GM19324 (cell line): Measurements from ENCODE around the gene CCNF.

Experiments
- ATAC-seq: cut with Tn5 transposase; IDR thresholded peaks from one replicate; pipeline ENCODE4 v1.9.1; 2021; ENCODE audit warnings: mild to moderate bottlenecking, moderate library complexity; ENCODE audit not compliant: unreplicated experiment, low FRiP score

Gene CCNF

DNA sequence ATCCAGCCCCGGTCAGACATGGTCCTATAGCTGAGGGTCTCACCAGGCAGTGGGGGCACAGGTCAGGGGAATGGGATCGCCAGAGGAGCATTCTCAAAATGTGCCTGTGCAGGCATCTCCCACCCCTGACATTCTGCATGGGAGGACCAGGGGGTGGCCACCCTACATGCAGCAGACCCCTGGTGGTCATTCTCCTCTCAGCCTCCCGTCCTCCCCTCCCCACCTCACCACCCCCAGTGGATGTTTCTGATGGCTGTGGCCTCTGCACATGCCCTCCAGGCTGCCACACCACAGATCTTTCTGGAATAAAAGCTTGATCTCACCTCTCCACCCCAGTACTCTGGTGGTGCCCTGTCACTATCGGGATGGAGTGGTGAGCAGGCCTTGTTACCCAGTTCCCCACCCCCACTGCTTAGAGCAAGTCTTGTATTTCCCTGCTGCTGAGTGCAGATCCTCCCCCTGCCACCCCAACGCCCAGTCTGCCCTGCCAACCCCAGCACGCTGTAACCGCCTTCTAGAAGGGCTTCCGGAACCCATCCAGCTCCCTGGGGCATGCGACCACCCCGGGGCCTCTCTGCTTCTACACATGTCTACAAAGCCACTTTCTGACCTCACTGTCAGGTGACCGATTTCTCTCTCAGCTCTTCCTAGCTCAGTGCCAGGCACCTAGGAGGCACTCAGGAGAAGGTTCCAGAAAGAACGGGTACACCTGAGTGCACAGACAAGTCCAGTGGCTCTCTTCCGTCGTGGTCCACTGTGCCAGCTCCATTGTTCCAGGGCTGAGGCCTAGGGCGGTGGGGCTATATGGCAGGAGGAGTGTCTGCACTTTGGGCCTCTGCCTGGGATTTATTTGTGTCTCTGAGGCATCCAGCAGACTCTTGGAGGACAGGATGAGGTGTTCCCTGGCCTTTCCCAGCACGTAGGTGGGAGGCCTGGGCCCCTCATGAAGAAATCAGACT, 55.0 kb downstream of the CCNF start:
- ATAC-seq, result no peak

DNA sequence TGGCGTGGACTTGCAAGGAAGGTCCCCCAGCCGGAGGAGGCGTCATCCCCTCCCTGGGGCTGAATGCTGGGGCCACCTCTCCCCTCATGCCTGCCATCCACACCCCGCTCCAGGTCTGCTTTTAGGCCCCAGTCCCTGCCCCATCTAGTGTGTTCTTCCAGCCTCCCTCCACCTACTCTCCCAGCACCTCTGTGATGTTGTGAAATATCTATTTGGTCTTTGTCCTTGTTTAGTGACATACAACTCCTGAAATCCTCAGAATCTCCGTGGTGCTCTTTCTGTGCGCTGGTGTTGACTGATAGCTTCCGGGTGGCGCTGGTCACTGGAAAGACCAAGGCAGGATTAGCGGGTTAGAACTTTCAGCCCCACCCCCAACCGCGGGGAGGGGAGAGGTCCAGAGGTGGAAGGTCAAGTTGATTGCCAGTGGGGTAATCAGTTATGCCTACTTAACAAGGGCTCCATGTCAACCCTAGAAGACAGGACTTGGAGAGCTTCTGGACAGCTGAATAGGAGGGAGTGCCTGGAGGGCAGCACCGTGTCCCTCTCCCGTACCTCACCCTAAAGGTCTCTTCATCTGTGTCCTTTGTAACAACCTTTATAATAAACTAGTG, 55.8 kb downstream of the CCNF start:
- ATAC-seq, result no peak

DNA sequence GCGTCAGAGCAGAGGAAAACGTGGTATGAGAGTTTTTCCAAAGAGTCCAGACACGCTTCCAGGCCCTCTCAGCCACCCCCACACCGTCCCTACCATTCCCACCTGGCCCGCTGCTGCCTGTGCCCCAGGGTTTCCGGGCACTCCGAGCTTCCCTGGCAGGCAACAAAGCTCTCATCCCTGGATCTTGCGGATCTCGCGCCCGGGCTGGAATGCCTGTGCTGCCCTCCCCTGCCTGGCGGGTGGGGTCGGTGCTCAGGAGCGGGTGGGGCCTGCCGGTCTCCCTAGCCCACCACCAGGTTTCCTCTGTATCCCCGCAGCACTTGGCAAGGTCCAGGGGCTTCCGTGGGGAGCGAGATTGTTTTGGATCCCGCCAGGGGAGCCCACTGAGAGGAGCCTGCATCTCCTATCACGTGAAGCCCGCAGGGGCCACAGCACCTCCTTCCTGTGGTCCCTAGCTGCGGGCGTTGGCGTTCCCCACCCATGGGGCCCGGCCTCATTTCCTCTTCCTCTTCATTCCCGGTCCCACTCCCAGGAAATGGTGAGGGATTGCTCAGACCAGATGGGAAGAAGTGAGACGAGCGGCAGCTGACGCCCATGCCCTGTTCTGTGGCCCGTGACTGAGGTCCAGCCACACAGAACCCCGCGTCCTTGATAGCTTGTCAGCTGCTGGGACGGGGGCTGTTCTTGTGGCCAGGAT, 56.7 kb downstream of the CCNF start:
- ATAC-seq, result no peak

GRCh38 chr16:2486645-2487516, 57.6 kb downstream of the CCNF start:
- no peak for ATAC-seq

- no peak for ATAC-seq
Measured at GRCh38 chr16:2487517-2487842, 58.2 kb downstream of the CCNF start.

- ATAC-seq, result no peak
Measured at GRCh38 chr16:2487903-2488531, 58.8 kb downstream of the CCNF start.

GRCh38 chr16:2489581-2489980, 60.3 kb downstream of the CCNF start:
- ATAC-seq, result no peak

DNA sequence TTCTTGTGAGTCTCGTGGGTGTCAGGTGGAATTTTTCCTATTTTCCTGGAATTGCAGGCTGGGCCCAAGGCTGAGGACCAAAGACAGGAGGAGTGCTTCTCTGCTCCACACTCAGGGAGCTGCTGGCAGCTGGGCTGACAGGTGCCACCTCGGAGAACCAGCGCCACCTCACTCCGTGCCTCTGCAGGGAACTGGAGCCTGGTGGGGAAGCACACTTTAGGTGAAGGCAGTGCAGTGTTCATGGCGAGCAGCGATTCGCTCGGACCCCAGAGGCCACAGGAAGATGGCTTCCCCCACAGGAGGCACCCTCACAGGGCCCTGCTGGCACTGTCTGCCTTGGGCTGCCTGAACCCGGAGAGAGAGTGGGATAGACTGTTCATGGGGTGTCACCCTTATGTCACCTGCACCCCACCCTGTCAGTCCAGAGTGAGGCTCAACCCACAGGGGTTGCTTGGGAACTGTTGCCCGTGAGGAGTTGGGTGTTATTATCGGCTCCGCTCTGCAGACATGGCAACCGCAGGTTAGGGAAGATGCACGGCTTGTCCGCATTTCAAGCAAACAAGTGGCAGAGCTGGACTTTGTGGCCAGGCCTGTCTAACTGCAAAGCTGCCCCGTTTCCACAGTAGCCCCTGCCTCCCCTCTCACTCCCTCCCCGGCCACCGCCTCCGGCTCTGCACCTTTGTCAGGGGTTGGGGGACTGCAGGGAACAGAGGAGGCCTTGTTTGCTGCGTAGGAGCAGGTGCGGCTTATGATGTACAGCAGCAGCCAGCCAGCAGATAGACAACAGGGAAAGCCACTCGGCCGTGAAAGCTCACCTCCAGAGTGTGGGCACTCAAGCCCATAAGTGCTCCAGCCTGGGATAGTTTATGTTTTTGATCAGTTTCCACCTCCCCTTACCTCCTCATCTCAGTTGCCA, 61.2 kb downstream of the CCNF start:
- no peak for ATAC-seq

DNA sequence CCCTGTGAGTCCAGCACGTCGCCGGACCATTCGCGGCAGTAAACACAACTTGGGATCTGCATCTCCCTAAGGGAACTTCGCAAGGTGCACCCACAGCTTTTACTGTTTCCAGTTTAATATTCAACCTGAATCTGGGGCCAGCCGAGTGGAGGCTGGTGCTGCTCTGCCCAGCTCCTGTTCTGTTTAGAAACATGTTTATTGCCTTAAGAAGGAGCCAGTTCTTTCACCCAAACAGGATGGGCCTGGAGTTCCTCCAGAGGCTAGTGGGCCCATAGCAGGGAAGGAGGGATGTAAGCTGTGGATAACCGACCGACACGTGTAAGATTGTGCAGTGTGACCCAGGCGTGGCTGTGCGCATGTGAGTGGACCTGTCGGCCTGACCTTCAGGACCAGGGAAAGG, 63.0 kb downstream of the CCNF start:
- ATAC-seq, result no peak

- ATAC-seq, result no peak
Measured at GRCh38 chr16:2493605-2494004, 64.4 kb downstream of the CCNF start.

GRCh38 chr16:2494616-2495015, 65.4 kb downstream of the CCNF start:
- no peak for ATAC-seq

DNA sequence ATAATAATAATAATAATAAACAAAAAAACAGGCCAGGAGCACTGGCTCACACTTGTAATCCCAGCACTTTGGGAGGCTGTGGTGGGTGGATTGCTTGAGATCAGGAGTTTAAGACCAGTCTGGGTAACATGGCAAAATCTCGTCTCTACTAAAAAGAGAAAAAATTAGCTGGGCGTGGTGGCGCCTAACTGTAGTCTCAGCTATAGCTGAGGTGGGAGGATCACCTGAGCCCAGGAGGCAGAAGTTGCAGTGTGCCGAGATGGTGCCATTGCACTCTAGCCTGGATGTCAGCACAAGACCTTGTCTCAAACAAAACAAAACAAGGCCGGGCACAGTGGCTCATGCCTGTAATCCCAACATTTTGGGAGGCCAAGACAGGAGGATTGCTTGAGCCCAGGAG, 65.8 kb downstream of the CCNF start:
- no peak for ATAC-seq

DNA sequence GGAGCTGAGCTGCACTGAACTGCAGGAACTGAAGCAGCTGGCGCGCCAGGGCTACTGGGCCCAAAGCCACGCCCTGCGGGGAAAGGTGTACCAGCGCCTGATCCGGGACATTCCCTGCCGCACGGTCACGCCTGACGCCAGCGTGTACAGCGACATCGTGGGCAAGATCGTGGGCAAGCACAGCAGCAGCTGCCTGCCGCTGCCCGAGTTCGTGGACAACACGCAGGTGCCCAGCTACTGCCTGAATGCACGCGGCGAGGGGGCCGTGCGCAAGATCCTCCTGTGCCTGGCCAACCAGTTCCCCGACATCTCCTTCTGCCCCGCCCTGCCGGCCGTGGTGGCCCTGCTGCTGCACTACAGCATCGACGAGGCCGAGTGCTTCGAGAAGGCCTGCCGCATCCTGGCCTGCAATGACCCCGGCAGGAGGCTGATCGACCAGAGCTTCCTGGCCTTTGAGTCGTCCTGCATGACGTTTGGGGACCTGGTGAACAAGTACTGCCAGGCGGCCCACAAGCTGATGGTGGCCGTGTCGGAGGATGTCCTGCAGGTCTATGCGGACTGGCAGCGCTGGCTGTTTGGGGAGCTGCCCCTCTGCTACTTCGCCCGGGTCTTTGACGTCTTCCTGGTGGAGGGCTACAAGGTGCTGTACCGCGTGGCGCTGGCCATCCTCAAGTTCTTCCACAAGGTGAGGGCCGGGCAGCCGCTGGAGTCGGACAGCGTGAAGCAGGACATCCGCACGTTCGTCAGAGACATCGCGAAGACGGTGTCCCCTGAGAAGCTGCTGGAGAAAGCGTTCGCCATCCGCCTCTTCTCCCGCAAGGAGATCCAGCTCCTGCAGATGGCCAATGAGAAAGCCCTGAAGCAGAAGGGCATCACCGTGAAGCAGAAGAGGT, 67.2 kb downstream of the CCNF start:
- no peak for ATAC-seq

DNA sequence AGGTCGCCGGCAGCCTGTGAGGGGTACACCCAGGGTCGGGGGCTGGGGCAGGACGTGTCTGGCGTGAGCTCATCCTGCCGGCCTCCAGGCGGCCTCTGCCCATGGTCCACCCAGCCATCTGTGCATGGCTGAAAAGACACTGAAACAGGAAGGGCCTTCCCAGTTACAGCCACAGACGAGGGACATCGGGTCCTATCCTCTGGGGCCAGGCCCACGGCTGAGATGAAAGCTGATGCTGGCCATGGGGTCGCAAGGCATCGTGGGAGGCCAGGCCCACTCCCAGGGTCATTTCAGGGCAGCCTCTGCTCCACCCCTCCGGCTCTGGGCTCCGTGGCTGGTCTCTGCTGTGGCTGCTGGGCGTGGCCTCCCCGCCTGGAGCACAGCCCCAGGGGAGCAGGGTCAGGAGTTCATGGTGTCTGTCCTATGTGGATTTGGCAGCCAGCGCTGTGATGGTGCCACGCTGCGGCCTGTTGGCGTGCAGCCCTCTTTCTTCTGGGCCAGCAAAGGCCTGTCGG, 67.9 kb downstream of the CCNF start:
- ATAC-seq, result no peak

GRCh38 chr16:2497695-2498484, 68.6 kb downstream of the CCNF start:
- no peak for ATAC-seq

DNA sequence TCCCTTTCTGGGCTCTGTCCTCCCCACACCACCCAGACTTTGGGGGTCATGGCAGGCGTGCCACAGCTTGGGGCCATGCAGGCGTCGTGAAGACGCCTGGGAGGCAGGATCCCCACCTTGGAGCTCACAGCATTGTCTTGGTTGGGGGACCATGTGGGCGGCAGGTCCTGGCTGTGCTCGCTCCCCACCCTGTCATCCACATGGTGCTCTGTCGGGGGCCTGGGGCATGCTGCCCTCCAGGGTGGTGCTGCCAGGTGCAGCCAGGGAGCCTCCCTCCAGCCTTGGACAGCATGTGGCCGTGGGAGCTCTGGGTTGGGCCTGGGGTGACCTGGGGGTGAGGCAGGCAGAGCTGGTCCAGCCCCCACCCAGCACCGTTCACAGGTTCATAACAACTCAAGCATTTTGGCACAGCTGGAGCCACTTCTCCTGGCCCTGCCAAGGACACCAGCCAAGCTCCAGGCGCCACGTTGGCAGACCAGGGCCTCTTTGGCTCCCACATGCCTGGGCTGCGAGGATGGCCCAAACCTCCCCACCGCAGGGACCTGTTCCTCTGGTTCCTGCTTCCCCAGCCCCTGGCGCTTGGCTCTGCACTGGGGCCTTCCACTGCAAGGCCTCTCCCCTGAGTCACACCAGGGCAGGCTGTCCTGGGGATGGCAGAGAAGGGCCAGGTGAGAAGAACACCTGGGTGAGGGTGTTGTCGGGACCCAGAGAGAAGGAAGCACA, 69.4 kb downstream of the CCNF start:
- no peak for ATAC-seq
